GM12874 (cell line): ENCODE measurements around the gene OR13J1.

Source experiments
- CTCF ChIP-seq: IDR thresholded peaks from 2 replicates; pipeline ENCODE4 v1.5.1; 2011; ENCODE audit warnings: low read depth, mild to moderate bottlenecking, control low read depth, low read length, moderate library complexity; ENCODE audit not compliant: insufficient read depth

Gene OR13J1

DNA sequence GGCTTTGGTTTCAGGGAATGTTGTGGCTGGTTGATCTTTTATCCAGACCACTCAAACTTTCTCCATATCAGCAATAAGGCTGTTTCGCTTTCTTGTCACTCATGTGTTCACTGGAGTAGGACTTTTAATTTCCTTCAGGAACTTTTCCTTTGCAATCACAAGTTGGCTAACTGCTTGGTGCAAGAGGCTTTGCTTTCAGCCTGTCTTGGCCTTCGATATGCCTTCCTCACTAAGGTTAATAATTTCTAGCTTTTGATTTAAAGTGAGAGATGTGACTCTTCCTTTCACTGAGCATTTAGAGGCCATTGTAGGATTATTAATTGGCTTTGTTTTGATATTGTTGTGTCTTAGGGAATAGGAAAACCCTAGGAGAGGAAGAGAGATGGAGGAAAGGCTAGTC, 28.8 kb upstream of the OR13J1 start:
- no peak for TF ChIP-seq CTCF

- TF ChIP-seq CTCF, result no peak
These were observed 28.1 kb upstream of the OR13J1 start for GRCh38 chr9:35898337-35898736.

DNA sequence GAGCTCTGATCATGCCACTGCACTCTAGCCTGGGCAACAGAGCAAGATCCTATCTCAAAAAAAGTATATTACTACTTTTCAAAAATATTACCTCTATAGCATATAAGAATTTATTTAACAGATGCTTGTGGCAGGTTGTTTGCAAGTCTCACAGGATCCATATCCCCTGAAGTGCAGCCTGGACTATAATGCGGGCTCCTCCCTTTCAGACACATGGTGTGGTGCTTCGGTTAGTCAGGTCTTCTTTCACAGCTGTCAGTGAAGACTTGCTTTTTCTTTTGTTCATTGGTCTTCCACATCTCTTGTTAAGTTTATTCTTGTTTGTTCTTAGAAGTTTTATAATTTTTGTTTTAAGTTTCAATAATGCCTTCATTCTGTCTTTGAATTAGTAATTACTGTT, 26.4 kb upstream of the OR13J1 start:
- TF ChIP-seq CTCF, result no peak

DNA sequence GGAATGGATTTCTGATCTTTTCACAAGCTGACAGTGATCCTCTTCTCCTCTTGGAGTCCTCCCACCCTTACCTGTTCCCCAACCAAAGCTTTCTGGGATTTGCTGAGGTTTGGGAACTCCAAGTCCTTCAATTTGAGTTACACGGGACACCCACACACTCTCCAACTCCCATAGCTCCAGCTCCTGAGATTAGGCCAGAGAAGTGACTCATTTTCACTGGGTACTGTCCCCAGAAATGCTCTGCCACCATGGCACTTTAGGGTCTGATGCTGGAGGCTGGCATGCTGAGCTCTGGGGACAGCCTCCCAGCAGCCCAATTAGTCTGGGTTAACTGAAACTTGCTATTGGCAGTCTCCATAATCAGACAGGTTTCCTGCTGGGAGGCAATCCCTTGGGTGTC, 21.9 kb upstream of the OR13J1 start:
- TF ChIP-seq CTCF, result no peak

GRCh38 chr9:35891646-35892045, 21.4 kb upstream of the OR13J1 start:
- TF ChIP-seq CTCF, result no peak

DNA sequence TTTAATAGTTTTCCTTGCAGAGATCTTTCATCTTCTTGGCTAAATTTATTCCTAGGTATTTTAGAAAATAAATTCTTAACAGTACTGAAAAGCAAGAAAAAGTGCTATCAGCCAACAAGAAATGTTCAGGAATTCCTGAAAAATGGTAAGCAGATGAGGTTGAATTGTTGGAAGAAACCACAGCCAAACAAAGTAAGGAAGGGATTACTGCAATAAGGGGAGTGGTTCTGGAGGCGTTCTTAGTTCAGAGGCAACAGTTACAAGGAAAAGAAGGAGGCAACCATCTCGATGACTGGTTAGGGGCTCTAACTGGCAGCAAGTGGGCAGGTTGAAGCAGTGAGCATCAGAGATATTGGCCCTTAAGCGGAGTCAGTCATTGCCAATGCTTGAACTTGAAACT, 12.8 kb upstream of the OR13J1 start:
- no peak for TF ChIP-seq CTCF

DNA sequence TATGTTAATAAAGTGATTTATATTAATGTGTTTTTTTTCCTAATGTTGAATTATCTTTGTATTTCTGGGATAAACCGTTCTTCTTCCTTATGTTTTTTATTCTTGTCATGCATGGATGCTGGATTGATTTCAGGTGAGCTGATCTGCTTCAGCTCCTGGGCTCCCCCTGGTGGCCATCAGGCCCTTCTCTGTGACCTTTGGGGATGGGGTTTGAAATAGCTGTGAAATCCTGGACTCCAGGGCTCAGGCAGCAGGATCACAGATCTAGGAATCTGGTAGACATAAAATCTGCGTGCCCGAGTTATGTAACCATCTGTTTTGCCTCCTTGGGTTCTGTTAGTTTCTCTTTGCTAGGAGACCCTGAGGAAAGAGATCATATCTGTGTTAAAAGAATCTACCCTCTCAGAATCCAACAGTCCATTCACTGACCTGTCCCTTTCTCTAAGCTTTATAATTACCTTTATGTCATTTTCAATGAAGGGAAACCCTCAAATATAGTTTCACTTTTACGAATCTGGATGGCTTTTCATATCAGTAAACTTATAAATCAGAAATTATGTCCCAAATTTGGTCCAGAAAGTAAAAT, 12.2 kb upstream of the OR13J1 start:
- peak; percentile 86 for TF ChIP-seq CTCF
